ENCODE measurements around the gene ARID4A. TPM values are rescaled to one million over a fixed set of nuclear protein-coding genes. Genes with fewer than 3 reads are reported as not detected.
A peak's percentile ranks its signal among the peaks of the same experiment; 100 is the strongest.

Gene ARID4A
- total and polyA plus RNA-seq, 2 of the 13 experiments (the other 11 are each of a cell fraction or from before 2014, with no cell fraction given) = 7.2 to 9.7 TPM

GRCh38 chr14:58287607-58288042 is 10.7 kb upstream of the ARID4A start (continued):
- TF ChIP-seq ZNF230 (CRISPR knock-in tag; IDR thresholded peaks at IDR 0.05) (no peak), ZNF639 (CRISPR knock-in tag; conservative IDR thresholded peaks at IDR 0.05) (no peak), PCBP1 (IDR thresholded peaks at IDR 0.05; ENCODE audit: borderline replicate concordance, low read depth, low read length) (no peak), ZNF709 (CRISPR knock-in tag; IDR thresholded peaks at IDR 0.05) (no peak), ZBTB25 (CRISPR knock-in tag; IDR thresholded peaks at IDR 0.05) (no peak), PATZ1 (CRISPR knock-in tag; IDR thresholded peaks at IDR 0.05) (peak; percentile 54), TOPORS (CRISPR knock-in tag; IDR thresholded peaks at IDR 0.05) (no peak), ZNF878 (CRISPR knock-in tag; IDR thresholded peaks at IDR 0.05) (0 out of 2 replicates have a peak, but pooled peaks have one; percentile 56), TAF15 (IDR thresholded peaks at IDR 0.05; ENCODE audit: low read depth, low read length, poor library complexity, severe bottlenecking) (no peak), RFXANK (CRISPR knock-in tag; IDR thresholded peaks at IDR 0.05) (no peak), MBD4 (IDR thresholded peaks at IDR 0.05; ENCODE audit: borderline replicate concordance, low read length) (0 out of 2 replicates have a peak, but pooled peaks have one; percentile 40), ZNF225 (CRISPR knock-in tag; IDR thresholded peaks at IDR 0.05) (no peak), TCF7 (IDR thresholded peaks at IDR 0.05; ENCODE audit: low read depth) (peak; percentile 62), ZNF773 (CRISPR knock-in tag; IDR thresholded peaks at IDR 0.05; ENCODE audit: borderline replicate concordance) (no peak), ZNF562 (CRISPR knock-in tag; IDR thresholded peaks at IDR 0.05; ENCODE audit: borderline replicate concordance) (no peak), SALL1 (CRISPR knock-in tag; IDR thresholded peaks at IDR 0.05) (peak; percentile 92), AHDC1 (CRISPR knock-in tag; IDR thresholded peaks at IDR 0.05; ENCODE audit: borderline replicate concordance) (peak; percentile 96), ATF6 (CRISPR knock-in tag; conservative IDR thresholded peaks at IDR 0.05) (no peak), ZNF24 (IDR thresholded peaks at IDR 0.05) (no peak)

Measured in HepG2 (cell line).